ENCODE results near the gene COL25A1. TPM values are rescaled to one million over a fixed set of nuclear protein-coding genes. Genes with fewer than 3 reads are reported as not detected.

Gene COL25A1
- total RNA-seq, 1 donor from 2014 or later, result 0.75 TPM

DNA sequence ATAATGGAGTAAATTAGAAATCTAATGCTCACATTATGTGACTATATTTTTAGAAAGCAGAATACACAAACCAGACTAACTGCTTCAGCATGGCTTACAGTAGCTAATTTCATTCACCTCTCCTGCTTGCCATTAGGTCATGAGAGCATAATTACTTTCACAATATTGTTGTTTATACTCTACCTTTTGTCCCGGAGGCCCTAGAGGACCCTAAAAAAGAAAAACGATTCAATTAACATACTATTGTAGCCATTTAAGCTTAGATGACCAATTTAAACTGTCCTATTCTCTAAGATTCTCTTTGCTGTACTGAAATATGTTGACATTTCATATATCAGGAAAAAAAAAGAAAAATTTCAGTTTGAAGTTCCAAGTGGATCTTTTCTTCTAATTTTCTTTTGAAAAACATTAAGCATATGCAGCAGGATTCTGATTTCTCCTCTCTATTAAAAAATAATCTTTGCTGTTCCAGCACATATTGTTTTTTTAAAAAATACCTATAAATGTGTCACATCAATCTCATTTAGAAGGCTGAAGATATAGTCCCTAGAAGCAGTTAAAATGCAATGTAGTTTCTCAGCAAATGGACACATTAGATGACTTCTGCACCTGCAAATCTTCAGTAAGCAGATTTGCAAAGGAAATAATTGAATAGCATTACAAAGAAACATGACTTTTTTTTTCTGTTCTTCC lies 381.9 kb downstream of the COL25A1 start:
- intact Hi-C loops (cut with DNase I), result no loop called here
- TF ChIP-seq, protein P1, sequence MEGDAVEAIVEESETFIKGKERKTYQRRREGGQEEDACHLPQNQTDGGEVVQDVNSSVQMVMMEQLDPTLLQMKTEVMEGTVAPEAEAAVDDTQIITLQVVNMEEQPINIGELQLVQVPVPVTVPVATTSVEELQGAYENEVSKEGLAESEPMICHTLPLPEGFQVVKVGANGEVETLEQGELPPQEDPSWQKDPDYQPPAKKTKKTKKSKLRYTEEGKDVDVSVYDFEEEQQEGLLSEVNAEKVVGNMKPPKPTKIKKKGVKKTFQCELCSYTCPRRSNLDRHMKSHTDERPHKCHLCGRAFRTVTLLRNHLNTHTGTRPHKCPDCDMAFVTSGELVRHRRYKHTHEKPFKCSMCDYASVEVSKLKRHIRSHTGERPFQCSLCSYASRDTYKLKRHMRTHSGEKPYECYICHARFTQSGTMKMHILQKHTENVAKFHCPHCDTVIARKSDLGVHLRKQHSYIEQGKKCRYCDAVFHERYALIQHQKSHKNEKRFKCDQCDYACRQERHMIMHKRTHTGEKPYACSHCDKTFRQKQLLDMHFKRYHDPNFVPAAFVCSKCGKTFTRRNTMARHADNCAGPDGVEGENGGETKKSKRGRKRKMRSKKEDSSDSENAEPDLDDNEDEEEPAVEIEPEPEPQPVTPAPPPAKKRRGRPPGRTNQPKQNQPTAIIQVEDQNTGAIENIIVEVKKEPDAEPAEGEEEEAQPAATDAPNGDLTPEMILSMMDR (IDR thresholded peaks at IDR 0.05), result no peak
- no peak for ATAC-seq
- no peaks in the 10 kb centered on the region for H3K9me3 ChIP-seq
- peaks cover 3% of the 10 kb centered on the region for H3K27me3 ChIP-seq
- H3K4me3 ChIP-seq, result no peak overlapping the region
- H3K4me1 ChIP-seq, result no peaks in the 10 kb centered on the region
- H3K36me3 ChIP-seq, result no peaks in the 10 kb centered on the region
- DNase-seq, result no peak
- no peak overlapping the region for H3K27ac ChIP-seq

GRCh38 chr4:108919226-108919893 lies 383.1 kb downstream of the COL25A1 start:
- Histone ChIP-seq H3K27ac (no peak overlapping the region), H3K36me3 (no peaks in the 10 kb centered on the region), H3K9me3 (no peaks in the 10 kb centered on the region), H3K4me3 (no peak overlapping the region), H3K4me1 (no peaks in the 10 kb centered on the region), H3K27me3 (peaks cover 3% of the 10 kb centered on the region)
- DNase-seq (no peak), ATAC-seq (no peak)
- TF ChIP-seq, protein P1 (IDR thresholded peaks at IDR 0.05), result no peak
- intact Hi-C loops (cut with DNase I), result no loop called here

DNA sequence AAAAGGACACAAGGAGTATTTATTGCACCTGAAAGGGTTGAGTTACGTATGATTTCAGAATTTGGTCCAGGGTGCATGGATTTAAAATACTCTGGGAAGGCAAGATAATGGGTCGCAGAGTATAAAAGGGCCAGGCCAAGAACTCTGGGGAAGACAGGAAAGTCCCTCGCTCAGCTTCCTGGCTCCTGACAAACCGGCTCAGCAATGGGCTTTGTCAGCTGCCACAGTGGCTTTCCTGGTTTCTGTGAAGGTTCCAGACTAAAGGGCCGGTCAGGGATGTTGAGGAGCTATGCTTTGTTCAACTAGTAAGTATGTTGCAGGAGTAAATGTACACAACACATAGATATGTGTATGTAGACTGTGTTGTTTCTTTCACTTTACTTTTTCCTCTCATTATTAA lies 385.2 kb downstream of the COL25A1 start:
- TF ChIP-seq, protein P1 (IDR thresholded peaks at IDR 0.05), result no peak
- Histone ChIP-seq H3K27me3 (peaks cover 3% of the 10 kb centered on the region), H3K36me3 (no peaks in the 10 kb centered on the region), H3K4me3 (no peak overlapping the region), H3K27ac (no peak overlapping the region), H3K4me1 (no peaks in the 10 kb centered on the region), H3K9me3 (no peaks in the 10 kb centered on the region)
- ATAC-seq (no peak), DNase-seq (no peak)
- intact Hi-C loops (cut with DNase I), result no loop called here

DNA sequence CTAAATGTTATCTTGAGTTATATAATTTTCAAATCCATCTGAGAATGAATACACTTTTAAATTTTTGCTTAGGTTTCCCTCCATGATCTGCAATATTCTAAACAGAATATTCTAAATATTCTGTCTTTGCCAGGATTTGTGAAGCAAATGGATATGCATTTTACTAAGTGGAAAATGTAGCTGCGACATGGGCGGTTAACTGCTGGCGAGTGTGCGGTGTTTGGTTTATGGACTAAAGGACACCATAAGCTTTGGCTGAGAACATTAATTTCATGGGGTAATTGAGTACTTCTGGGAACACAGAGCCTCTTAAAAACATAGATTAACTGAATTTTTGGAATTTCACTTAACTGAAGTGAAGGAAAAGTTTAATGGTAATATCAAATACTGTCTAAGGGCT lies 385.8 kb downstream of the COL25A1 start:
- intact Hi-C loops (cut with DNase I), result no loop called here
- TF ChIP-seq, protein P1 (IDR thresholded peaks at IDR 0.05), result no peak
- ATAC-seq (no peak), DNase-seq (no peak)
- H3K4me1 ChIP-seq, result no peaks in the 10 kb centered on the region
- H3K9me3 ChIP-seq, result no peaks in the 10 kb centered on the region
- H3K36me3 ChIP-seq, result no peaks in the 10 kb centered on the region
- H3K27ac ChIP-seq, result no peak overlapping the region
- H3K4me3 ChIP-seq, result no peak overlapping the region
- H3K27me3 ChIP-seq, result no peaks in the 10 kb centered on the region

DNA sequence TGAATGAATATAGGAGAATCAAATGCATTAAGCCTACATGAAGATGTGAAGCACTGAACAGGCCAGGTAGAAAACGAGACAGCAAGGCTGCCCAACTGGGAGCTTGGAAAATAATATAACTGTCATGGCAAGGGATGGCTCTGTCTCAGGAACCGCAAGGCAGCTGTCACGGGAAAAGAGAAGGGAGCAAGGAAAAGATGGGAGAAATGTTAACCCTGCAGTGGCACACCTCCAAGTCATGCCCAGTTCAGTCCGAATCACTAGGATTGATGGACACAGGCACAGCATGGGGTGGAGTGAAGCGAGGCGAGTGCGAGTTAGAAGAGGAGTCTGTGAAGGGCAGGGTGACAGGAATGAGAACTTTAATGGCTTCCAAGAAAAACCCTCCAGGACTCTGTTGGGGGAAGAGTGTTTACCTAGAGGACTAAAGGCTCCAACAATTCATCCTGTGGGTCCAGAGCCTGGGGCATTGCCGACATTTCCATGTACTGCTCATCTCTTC lies 395.5 kb downstream of the COL25A1 start:
- Histone ChIP-seq H3K27me3 (no peaks in the 10 kb centered on the region), H3K9me3 (no peaks in the 10 kb centered on the region), H3K4me1 (no peaks in the 10 kb centered on the region), H3K27ac (no peak overlapping the region), H3K36me3 (no peaks in the 10 kb centered on the region), H3K4me3 (no peak overlapping the region)
- no peak for DNase-seq
- no peak for ATAC-seq
- intact Hi-C loops (cut with DNase I), result no loop called here
- TF ChIP-seq, protein P1 (IDR thresholded peaks at IDR 0.05), result no peak
